Bronchial smooth muscle cell (primary cell): ENCODE measurements around the gene ARHGEF26. TPM values are rescaled to one million over a fixed set of nuclear protein-coding genes. Genes with fewer than 3 reads are reported as not detected.

Experiments used
- total RNA-seq: library from RNA; depleted of rRNA; stranded (reverse); fragments of >200 nt; gene quantifications from 2 replicates; pipeline ENCODE4 v1.2.1, GENCODE V29; 2014

Gene ARHGEF26, protein sequence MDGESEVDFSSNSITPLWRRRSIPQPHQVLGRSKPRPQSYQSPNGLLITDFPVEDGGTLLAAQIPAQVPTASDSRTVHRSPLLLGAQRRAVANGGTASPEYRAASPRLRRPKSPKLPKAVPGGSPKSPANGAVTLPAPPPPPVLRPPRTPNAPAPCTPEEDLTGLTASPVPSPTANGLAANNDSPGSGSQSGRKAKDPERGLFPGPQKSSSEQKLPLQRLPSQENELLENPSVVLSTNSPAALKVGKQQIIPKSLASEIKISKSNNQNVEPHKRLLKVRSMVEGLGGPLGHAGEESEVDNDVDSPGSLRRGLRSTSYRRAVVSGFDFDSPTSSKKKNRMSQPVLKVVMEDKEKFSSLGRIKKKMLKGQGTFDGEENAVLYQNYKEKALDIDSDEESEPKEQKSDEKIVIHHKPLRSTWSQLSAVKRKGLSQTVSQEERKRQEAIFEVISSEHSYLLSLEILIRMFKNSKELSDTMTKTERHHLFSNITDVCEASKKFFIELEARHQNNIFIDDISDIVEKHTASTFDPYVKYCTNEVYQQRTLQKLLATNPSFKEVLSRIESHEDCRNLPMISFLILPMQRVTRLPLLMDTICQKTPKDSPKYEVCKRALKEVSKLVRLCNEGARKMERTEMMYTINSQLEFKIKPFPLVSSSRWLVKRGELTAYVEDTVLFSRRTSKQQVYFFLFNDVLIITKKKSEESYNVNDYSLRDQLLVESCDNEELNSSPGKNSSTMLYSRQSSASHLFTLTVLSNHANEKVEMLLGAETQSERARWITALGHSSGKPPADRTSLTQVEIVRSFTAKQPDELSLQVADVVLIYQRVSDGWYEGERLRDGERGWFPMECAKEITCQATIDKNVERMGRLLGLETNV
- total RNA-seq, result 0.09 and 0.95 TPM in 2 replicates

DNA sequence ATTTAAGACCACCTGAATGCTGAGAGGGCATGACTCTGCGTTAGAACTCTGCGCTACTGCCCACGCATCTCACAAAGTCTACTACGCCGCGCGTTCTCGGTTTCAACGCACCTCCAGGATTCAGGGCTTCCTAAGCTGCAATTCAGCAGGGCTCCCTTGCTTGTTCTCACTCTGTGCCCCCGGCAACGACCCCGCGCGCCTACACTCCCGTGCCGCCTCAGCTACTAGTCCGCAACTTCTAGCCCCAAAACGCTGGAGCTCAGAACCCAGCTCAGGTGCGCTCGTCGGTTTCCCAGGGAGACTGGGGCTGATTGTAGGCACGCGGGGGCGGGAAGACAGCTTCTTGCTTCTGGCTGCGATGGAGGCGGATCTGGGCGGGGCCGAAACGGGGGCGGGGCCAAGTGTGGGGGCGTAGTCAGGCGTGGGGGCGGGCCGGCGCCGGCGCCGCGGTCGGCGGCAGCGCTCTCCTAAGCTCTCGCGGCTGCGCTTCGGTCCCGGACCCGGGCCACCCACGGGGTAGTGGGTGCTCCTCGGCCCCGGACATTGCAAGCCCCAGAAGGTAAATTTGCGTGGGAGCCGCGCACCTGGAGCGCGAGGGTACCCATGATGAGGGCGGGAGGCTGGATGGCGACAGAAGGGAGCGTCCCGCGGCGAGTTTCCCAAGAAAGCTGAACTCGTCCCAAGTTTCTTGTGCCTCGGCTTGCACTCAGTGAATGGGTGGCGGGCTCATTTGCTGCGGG lies at the start of gene ARHGEF26:
ARHGEF26 (plus strand) TSS at position 430 of the 740 bp plus-strand sequence. CDS start 603 bp downstream, outside the sequence.

Other genes with a start within 250 kb of the ARHGEF26 start
- 17.8 and 34.8 TPM in 2 replicates for gene DHX36, start 203.1 kb downstream of the ARHGEF26 start, total RNA-seq